A673 (cell line): ENCODE results near the gene PCDHB4. TPM values are rescaled to one million over a fixed set of nuclear protein-coding genes. Genes with fewer than 3 reads are reported as not detected.

Experiments used
- total RNA-seq: library from RNA; stranded (reverse); gene quantifications from 2 replicates; pipeline ENCODE4 v1.2.3, GENCODE V29; 2021

PCDHB4 gene
- total RNA-seq, 1 experiment from 2014 or later = 2.7 TPM

Other genes with a start within 250 kb of the PCDHB4 start
- gene PCDHA12, start 246.5 kb upstream of the PCDHB4 start, total RNA-seq = 10.5 and 10.7 TPM in 2 replicates
- gene PCDHA13, start 239.7 kb upstream of the PCDHB4 start, total RNA-seq = 5.8 and 6.2 TPM in 2 replicates
- gene PCDHAC1, start 195.5 kb upstream of the PCDHB4 start, total RNA-seq = 7.2 and 8.8 TPM in 2 replicates
- 6.8 and 7.1 TPM in 2 replicates for gene PCDHAC2, start 155.3 kb upstream of the PCDHB4 start, total RNA-seq
- gene PCDHB1, start 70.4 kb upstream of the PCDHB4 start, total RNA-seq = 0.04 and 0.06 TPM in 2 replicates
- gene PCDHB2, start 27.2 kb upstream of the PCDHB4 start, total RNA-seq = 31.3 and 35.0 TPM in 2 replicates
- gene PCDHB3, start 21.3 kb upstream of the PCDHB4 start, total RNA-seq = 2.6 and 4.9 TPM in 2 replicates
- gene PCDHB5, start 13.4 kb downstream of the PCDHB4 start, total RNA-seq = 21.0 and 23.6 TPM in 2 replicates
- gene PCDHB6, start 28.2 kb downstream of the PCDHB4 start, total RNA-seq = 7.3 and 9.1 TPM in 2 replicates
- gene PCDHB7, start 50.8 kb downstream of the PCDHB4 start, total RNA-seq = 2.0 and 2.3 TPM in 2 replicates
- 7.7 and 8.5 TPM in 2 replicates for gene PCDHB8, start 56.0 kb downstream of the PCDHB4 start, total RNA-seq
- gene PCDHB16, start 60.6 kb downstream of the PCDHB4 start, total RNA-seq = 11.3 and 12.8 TPM in 2 replicates
- gene PCDHB9, start 65.3 kb downstream of the PCDHB4 start, total RNA-seq = 5.6 and 7.9 TPM in 2 replicates
- gene PCDHB10, start 70.5 kb downstream of the PCDHB4 start, total RNA-seq = 2.7 and 2.8 TPM in 2 replicates
- 14.2 and 15.3 TPM in 2 replicates for gene PCDHB11, start 77.8 kb downstream of the PCDHB4 start, total RNA-seq
- gene PCDHB12, start 86.9 kb downstream of the PCDHB4 start, total RNA-seq = 5.1 and 6.7 TPM in 2 replicates
- gene PCDHB13, start 92.1 kb downstream of the PCDHB4 start, total RNA-seq = 1.8 and 2.5 TPM in 2 replicates
- gene PCDHB14, start 101.5 kb downstream of the PCDHB4 start, total RNA-seq = 6.9 and 7.4 TPM in 2 replicates
- gene PCDHB15, start 123.6 kb downstream of the PCDHB4 start, total RNA-seq = 1.2 and 2.3 TPM in 2 replicates
- gene SLC25A2, start 182.2 kb downstream of the PCDHB4 start, total RNA-seq = 0.88 and 1.0 TPM in 2 replicates
- gene TAF7, start 199.0 kb downstream of the PCDHB4 start, total RNA-seq = 73.4 and 78.3 TPM in 2 replicates
- gene PCDHGA1, start 208.7 kb downstream of the PCDHB4 start, total RNA-seq = 2.2 and 2.3 TPM in 2 replicates
- 1.5 and 1.8 TPM in 2 replicates for gene PCDHGA2, start 216.9 kb downstream of the PCDHB4 start, total RNA-seq
- 0.85 and 0.97 TPM in 2 replicates for gene PCDHGA3, start 222.0 kb downstream of the PCDHB4 start, total RNA-seq
- gene PCDHGB1, start 228.3 kb downstream of the PCDHB4 start, total RNA-seq = 7.6 TPM in 2 replicates
- 2.9 and 3.5 TPM in 2 replicates for gene PCDHGA4, start 233.2 kb downstream of the PCDHB4 start, total RNA-seq
- 6.2 and 6.5 TPM in 2 replicates for gene PCDHGB2, start 238.2 kb downstream of the PCDHB4 start, total RNA-seq
- 2.4 and 2.6 TPM in 2 replicates for gene PCDHGA5, start 242.3 kb downstream of the PCDHB4 start, total RNA-seq
- 3.3 and 3.4 TPM in 2 replicates for gene PCDHGB3, start 248.4 kb downstream of the PCDHB4 start, total RNA-seq